NB4 (cell line): ENCODE data around the gene FLNC.

ENCODE experiments used
- CTCF ChIP-seq: IDR thresholded peaks from one replicate; pipeline ENCODE4 v1.5.1; 2012; ENCODE audit warnings: low read depth, low read length
- POLR2A ChIP-seq: IDR thresholded peaks from 2 replicates; pipeline ENCODE4 v1.6.1; 2011; ENCODE audit warnings: mild to moderate bottlenecking; ENCODE audit not compliant: insufficient read length; ENCODE audit errors: extremely low read depth

- TF ChIP-seq CTCF = no peak
- no peak for TF ChIP-seq POLR2A
These were observed 35.1 kb upstream of the FLNC start for GRCh38 chr7:128795129-128795528.
